HG02973 (cell line): ENCODE data around the gene TDRKH.

ENCODE experiments used
- ATAC-seq: cut with Tn5 transposase; IDR thresholded peaks from one replicate; pipeline ENCODE4 v1.9.1; 2021; ENCODE audit warnings: moderate library complexity; ENCODE audit not compliant: unreplicated experiment

TDRKH gene

GRCh38 chr1:151825204-151825603, 34.9 kb upstream of the TDRKH start:
- no peak for ATAC-seq

GRCh38 chr1:151823175-151823574, 32.9 kb upstream of the TDRKH start:
- ATAC-seq: no peak

GRCh38 chr1:151822404-151822803, 32.1 kb upstream of the TDRKH start:
- no peak for ATAC-seq

- no peak for ATAC-seq
Observed at GRCh38 chr1:151820940-151821339, 30.6 kb upstream of the TDRKH start.

- no peak for ATAC-seq
Observed at GRCh38 chr1:151819976-151820623, 29.8 kb upstream of the TDRKH start.

GRCh38 chr1:151819227-151819835, 29.0 kb upstream of the TDRKH start:
- no peak for ATAC-seq

- ATAC-seq: no peak
Observed at GRCh38 chr1:151817353-151817730, 27.0 kb upstream of the TDRKH start.

GRCh38 chr1:151816548-151817352, 26.4 kb upstream of the TDRKH start:
- ATAC-seq: no peak

GRCh38 chr1:151815716-151816327, 25.5 kb upstream of the TDRKH start:
- no peak for ATAC-seq

- ATAC-seq: no peak
Observed at GRCh38 chr1:151814971-151815545, 24.8 kb upstream of the TDRKH start.

- no peak for ATAC-seq
Observed at GRCh38 chr1:151814426-151814825, 24.1 kb upstream of the TDRKH start.

GRCh38 chr1:151813271-151813977, 23.1 kb upstream of the TDRKH start:
- no peak for ATAC-seq

GRCh38 chr1:151811181-151811580, 20.9 kb upstream of the TDRKH start:
- ATAC-seq: no peak

- ATAC-seq: no peak
Observed at GRCh38 chr1:151809985-151810556, 19.8 kb upstream of the TDRKH start.

GRCh38 chr1:151809290-151809984, 19.1 kb upstream of the TDRKH start:
- no peak for ATAC-seq

GRCh38 chr1:151807766-151808165, 17.5 kb upstream of the TDRKH start:
- no peak for ATAC-seq

- ATAC-seq: no peak
Observed at GRCh38 chr1:151807131-151807530, 16.8 kb upstream of the TDRKH start.

GRCh38 chr1:151806170-151806569, 15.9 kb upstream of the TDRKH start:
- no peak for ATAC-seq

- no peak for ATAC-seq
Observed at GRCh38 chr1:151805066-151805820, 14.9 kb upstream of the TDRKH start, which contains the start of gene LINGO4. Gene LINGO4, minus strand, starts transcription at chr1:151805419. Its CDS starts 2,715 bp downstream, at chr1:151802704.
